Measurements from ENCODE around the gene CTNNA2. TPM values are rescaled to one million over a fixed set of nuclear protein-coding genes. Genes with fewer than 3 reads are reported as not detected.

Gene CTNNA2
- total and polyA plus RNA-seq, 4 donors = 0.01 to 0.37 TPM; not detected in 2

GRCh38 chr2:80186262-80186661 is 673.4 kb downstream of the CTNNA2 start:
- Histone ChIP-seq H3K36me3 (ENCODE audit: control insufficient read depth in 4 of 4, insufficient read depth in 4 of 4, low read length in 4 of 4) (no peaks in the 10 kb centered on the region), H3K9me3 (ENCODE audit: control insufficient read depth in 4 of 4, insufficient read depth in 3 of 4, low read length in 3 of 4) (no peaks in the 10 kb centered on the region), H3K4me1 (ENCODE audit: control insufficient read depth in 5 of 5, insufficient read depth in 5 of 5, low read length in 5 of 5) (peaks cover 0 to 6% (median 0%) of the 10 kb centered on the region in 5 donors), H3K9ac (ENCODE audit: insufficient read depth in 1 of 2, low read length in 2 of 2) (no peak overlapping the region), H3K27ac (ENCODE audit: low read depth in 1 of 2, low read length in 1 of 2) (no peak overlapping the region), H3K27me3 (ENCODE audit: control insufficient read depth in 3 of 3, insufficient read depth in 3 of 3, low read length in 2 of 3) (no peaks in the 10 kb centered on the region), H3K4me3 (no peak overlapping the region)
- no peak for TF ChIP-seq CTCF (IDR thresholded peaks at IDR 0.05; ENCODE audit: control extremely low read depth, extremely low read depth)
- 64 to 82% methylated on average over 2 of the region's 2 CpGs for whole genome bisulfite sequencing, 2 donors
- ATAC-seq (ENCODE audit: insufficient read depth, low FRiP score) (no peak), DNase-seq (no peak)

- no peak for TF ChIP-seq CTCF (IDR thresholded peaks at IDR 0.05; ENCODE audit: control extremely low read depth, extremely low read depth)
- Histone ChIP-seq H3K4me1 (ENCODE audit: control insufficient read depth in 5 of 5, insufficient read depth in 5 of 5, low read length in 5 of 5) (peaks cover 0 to 7% (median 0%) of the 10 kb centered on the region in 5 donors), H3K27ac (ENCODE audit: low read depth in 1 of 2, low read length in 1 of 2) (no peak overlapping the region), H3K27me3 (ENCODE audit: control insufficient read depth in 3 of 3, insufficient read depth in 3 of 3, low read length in 2 of 3) (no peaks in the 10 kb centered on the region), H3K36me3 (ENCODE audit: control insufficient read depth in 4 of 4, insufficient read depth in 4 of 4, low read length in 4 of 4) (no peaks in the 10 kb centered on the region), H3K9ac (ENCODE audit: insufficient read depth in 1 of 2, low read length in 2 of 2) (no peak overlapping the region), H3K4me3 (no peak overlapping the region), H3K9me3 (ENCODE audit: control insufficient read depth in 4 of 4, insufficient read depth in 3 of 4, low read length in 3 of 4) (no peaks in the 10 kb centered on the region)
- ATAC-seq (ENCODE audit: insufficient read depth, low FRiP score) = no peak
- no peak for DNase-seq
- whole genome bisulfite sequencing, 2 donors = 63 to 64% methylated on average over 5 of the region's 5 CpGs
These were observed 674.3 kb downstream of the CTNNA2 start for GRCh38 chr2:80187156-80187555.

GRCh38 chr2:80190166-80190565 is 677.3 kb downstream of the CTNNA2 start:
- H3K9me3 ChIP-seq (ENCODE audit: control insufficient read depth in 4 of 4, insufficient read depth in 3 of 4, low read length in 3 of 4) = no peaks in the 10 kb centered on the region
- H3K9ac ChIP-seq (ENCODE audit: insufficient read depth in 1 of 2, low read length in 2 of 2) = no peak overlapping the region
- DNase-seq = no peak
- no peak overlapping the region for H3K27ac ChIP-seq (ENCODE audit: low read depth in 1 of 2, low read length in 1 of 2)
- no peaks in the 10 kb centered on the region for H3K36me3 ChIP-seq (ENCODE audit: control insufficient read depth in 4 of 4, insufficient read depth in 4 of 4, low read length in 4 of 4)
- 93 to 96% methylated on average over 5 of the region's 5 CpGs for WGBS, 2 donors
- no peak overlapping the region for H3K4me3 ChIP-seq
- peaks cover 0 to 7% (median 0%) of the 10 kb centered on the region in 5 donors for H3K4me1 ChIP-seq (ENCODE audit: control insufficient read depth in 5 of 5, insufficient read depth in 5 of 5, low read length in 5 of 5)
- no peaks in the 10 kb centered on the region for H3K27me3 ChIP-seq (ENCODE audit: control insufficient read depth in 3 of 3, insufficient read depth in 3 of 3, low read length in 2 of 3)
- TF ChIP-seq CTCF (IDR thresholded peaks at IDR 0.05; ENCODE audit: control extremely low read depth, extremely low read depth) = no peak
- no peak for ATAC-seq (ENCODE audit: insufficient read depth, low FRiP score)

GRCh38 chr2:80193566-80193965 is 680.7 kb downstream of the CTNNA2 start:
- Histone ChIP-seq H3K36me3 (ENCODE audit: control insufficient read depth in 4 of 4, insufficient read depth in 4 of 4, low read length in 4 of 4) (no peaks in the 10 kb centered on the region), H3K27ac (ENCODE audit: low read depth in 1 of 2, low read length in 1 of 2) (no peak overlapping the region), H3K27me3 (ENCODE audit: control insufficient read depth in 3 of 3, insufficient read depth in 3 of 3, low read length in 2 of 3) (no peaks in the 10 kb centered on the region), H3K4me3 (no peak overlapping the region), H3K9me3 (ENCODE audit: control insufficient read depth in 4 of 4, insufficient read depth in 3 of 4, low read length in 3 of 4) (no peaks in the 10 kb centered on the region), H3K4me1 (ENCODE audit: control insufficient read depth in 5 of 5, insufficient read depth in 5 of 5, low read length in 5 of 5) (peaks cover 0 to 7% (median 0%) of the 10 kb centered on the region in 5 donors), H3K9ac (ENCODE audit: insufficient read depth in 1 of 2, low read length in 2 of 2) (no peak overlapping the region)
- no peak for TF ChIP-seq CTCF (IDR thresholded peaks at IDR 0.05; ENCODE audit: control extremely low read depth, extremely low read depth)
- DNase-seq (no peak), ATAC-seq (ENCODE audit: insufficient read depth, low FRiP score) (no peak)
